ENCODE data around the gene NEK4. TPM values are rescaled to one million over a fixed set of nuclear protein-coding genes. Genes with fewer than 3 reads are reported as not detected.

NEK4 gene
- total and polyA plus RNA-seq, 2 of the 13 experiments (the other 11 are each of a cell fraction or from before 2014, with no cell fraction given), result 16.5 to 38.0 TPM

DNA sequence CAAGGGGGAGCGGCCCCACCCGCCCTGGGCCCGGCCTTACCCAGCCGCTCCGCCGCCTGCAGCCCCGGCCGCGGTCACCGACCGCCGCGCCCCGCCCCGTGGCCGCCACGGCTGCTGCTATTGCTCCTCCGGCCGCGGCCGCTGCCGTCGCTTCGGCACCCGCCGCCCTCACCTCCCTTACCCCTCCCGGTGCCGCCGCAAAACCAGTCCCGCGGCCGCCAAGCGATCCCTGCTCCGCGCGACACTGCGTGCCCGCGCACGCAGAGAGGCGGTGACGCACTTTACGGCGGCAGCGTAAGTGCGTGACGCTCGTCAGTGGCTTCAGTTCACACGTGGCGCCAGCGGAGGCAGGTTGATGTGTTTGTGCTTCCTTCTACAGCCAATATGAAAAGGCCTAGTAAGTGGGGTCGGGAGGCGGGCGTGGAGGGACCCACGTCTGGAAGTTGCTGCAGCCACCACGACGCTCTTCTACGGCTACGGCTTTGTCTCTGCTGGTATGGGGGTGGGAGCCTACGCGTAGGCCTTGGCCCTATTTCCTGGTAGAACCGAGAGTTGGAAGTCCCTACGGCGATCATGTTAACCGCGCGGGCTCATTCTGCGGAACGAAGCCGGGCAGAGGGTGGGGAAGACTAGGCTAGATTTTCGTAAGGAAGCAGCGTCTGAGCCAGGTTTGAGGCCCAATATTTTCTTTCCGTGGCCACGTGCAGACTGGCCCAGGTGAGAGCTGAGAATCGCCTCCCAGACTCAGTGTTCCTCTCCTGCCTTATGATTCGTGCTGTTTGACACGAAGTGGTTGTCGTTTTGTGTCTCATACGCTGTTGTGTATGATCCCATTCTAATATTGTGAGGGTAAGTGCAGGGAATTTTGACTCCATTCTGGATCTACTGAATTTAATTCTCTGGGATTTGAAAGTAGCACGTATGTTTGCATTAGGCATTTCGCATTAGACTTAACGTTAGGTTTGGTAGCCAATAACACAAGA lies 84.7 kb downstream of the NEK4 start, which contains the start of the genes GNL3 and PBRM1 (continued):
- TF ChIP-seq, protein P1, sequence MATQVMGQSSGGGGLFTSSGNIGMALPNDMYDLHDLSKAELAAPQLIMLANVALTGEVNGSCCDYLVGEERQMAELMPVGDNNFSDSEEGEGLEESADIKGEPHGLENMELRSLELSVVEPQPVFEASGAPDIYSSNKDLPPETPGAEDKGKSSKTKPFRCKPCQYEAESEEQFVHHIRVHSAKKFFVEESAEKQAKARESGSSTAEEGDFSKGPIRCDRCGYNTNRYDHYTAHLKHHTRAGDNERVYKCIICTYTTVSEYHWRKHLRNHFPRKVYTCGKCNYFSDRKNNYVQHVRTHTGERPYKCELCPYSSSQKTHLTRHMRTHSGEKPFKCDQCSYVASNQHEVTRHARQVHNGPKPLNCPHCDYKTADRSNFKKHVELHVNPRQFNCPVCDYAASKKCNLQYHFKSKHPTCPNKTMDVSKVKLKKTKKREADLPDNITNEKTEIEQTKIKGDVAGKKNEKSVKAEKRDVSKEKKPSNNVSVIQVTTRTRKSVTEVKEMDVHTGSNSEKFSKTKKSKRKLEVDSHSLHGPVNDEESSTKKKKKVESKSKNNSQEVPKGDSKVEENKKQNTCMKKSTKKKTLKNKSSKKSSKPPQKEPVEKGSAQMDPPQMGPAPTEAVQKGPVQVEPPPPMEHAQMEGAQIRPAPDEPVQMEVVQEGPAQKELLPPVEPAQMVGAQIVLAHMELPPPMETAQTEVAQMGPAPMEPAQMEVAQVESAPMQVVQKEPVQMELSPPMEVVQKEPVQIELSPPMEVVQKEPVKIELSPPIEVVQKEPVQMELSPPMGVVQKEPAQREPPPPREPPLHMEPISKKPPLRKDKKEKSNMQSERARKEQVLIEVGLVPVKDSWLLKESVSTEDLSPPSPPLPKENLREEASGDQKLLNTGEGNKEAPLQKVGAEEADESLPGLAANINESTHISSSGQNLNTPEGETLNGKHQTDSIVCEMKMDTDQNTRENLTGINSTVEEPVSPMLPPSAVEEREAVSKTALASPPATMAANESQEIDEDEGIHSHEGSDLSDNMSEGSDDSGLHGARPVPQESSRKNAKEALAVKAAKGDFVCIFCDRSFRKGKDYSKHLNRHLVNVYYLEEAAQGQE (IDR thresholded peaks at IDR 0.05; ENCODE audit: borderline replicate concordance in 1 of 2, low read depth in 1 of 2, low read length in 2 of 2), result peak in 1 of 2 experiments; percentile 73; a peak in 1 of 4 replicates
- peak; percentile 99 for TF ChIP-seq HNRNPLL (IDR thresholded peaks at IDR 0.05; ENCODE audit: low read depth, low read length, poor library complexity, severe bottlenecking)
- peak; percentile 54; the same call in 1 of the 2 replicates for TF ChIP-seq SP5 (CRISPR knock-in tag; IDR thresholded peaks at IDR 0.05; ENCODE audit: borderline replicate concordance, low read depth)
- no peak for TF ChIP-seq ZNF839 (CRISPR knock-in tag; IDR thresholded peaks at IDR 0.05; ENCODE audit: borderline replicate concordance)
- TF ChIP-seq ZNF468 (CRISPR knock-in tag; IDR thresholded peaks at IDR 0.05), result peak; percentile 87; the same call in 1 of the 2 replicates
- TF ChIP-seq, protein P2, sequence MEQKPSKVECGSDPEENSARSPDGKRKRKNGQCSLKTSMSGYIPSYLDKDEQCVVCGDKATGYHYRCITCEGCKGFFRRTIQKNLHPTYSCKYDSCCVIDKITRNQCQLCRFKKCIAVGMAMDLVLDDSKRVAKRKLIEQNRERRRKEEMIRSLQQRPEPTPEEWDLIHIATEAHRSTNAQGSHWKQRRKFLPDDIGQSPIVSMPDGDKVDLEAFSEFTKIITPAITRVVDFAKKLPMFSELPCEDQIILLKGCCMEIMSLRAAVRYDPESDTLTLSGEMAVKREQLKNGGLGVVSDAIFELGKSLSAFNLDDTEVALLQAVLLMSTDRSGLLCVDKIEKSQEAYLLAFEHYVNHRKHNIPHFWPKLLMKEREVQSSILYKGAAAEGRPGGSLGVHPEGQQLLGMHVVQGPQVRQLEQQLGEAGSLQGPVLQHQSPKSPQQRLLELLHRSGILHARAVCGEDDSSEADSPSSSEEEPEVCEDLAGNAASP (CRISPR knock-in tag; IDR thresholded peaks at IDR 0.05; ENCODE audit: borderline replicate concordance), result peak; percentile 3; the same call in 1 of the 2 replicates
- TF ChIP-seq ZNF614 (CRISPR knock-in tag; IDR thresholded peaks at IDR 0.05; ENCODE audit: borderline replicate concordance), result peak; percentile 26; the same call in 1 of the 2 replicates
- TF ChIP-seq SMAD3 (CRISPR knock-in tag; IDR thresholded peaks at IDR 0.05), result peak; percentile 72
- peak; percentile 49; the same call in 1 of the 2 replicates for TF ChIP-seq ZNF616 (CRISPR knock-in tag; IDR thresholded peaks at IDR 0.05; ENCODE audit: low read depth)
- TF ChIP-seq KLF12 (CRISPR knock-in tag; IDR thresholded peaks at IDR 0.05; ENCODE audit: borderline replicate concordance), result peak; percentile 63
- TF ChIP-seq THAP11 (CRISPR knock-in tag; IDR thresholded peaks at IDR 0.05), result peak; percentile 94
- TF ChIP-seq, protein P3, sequence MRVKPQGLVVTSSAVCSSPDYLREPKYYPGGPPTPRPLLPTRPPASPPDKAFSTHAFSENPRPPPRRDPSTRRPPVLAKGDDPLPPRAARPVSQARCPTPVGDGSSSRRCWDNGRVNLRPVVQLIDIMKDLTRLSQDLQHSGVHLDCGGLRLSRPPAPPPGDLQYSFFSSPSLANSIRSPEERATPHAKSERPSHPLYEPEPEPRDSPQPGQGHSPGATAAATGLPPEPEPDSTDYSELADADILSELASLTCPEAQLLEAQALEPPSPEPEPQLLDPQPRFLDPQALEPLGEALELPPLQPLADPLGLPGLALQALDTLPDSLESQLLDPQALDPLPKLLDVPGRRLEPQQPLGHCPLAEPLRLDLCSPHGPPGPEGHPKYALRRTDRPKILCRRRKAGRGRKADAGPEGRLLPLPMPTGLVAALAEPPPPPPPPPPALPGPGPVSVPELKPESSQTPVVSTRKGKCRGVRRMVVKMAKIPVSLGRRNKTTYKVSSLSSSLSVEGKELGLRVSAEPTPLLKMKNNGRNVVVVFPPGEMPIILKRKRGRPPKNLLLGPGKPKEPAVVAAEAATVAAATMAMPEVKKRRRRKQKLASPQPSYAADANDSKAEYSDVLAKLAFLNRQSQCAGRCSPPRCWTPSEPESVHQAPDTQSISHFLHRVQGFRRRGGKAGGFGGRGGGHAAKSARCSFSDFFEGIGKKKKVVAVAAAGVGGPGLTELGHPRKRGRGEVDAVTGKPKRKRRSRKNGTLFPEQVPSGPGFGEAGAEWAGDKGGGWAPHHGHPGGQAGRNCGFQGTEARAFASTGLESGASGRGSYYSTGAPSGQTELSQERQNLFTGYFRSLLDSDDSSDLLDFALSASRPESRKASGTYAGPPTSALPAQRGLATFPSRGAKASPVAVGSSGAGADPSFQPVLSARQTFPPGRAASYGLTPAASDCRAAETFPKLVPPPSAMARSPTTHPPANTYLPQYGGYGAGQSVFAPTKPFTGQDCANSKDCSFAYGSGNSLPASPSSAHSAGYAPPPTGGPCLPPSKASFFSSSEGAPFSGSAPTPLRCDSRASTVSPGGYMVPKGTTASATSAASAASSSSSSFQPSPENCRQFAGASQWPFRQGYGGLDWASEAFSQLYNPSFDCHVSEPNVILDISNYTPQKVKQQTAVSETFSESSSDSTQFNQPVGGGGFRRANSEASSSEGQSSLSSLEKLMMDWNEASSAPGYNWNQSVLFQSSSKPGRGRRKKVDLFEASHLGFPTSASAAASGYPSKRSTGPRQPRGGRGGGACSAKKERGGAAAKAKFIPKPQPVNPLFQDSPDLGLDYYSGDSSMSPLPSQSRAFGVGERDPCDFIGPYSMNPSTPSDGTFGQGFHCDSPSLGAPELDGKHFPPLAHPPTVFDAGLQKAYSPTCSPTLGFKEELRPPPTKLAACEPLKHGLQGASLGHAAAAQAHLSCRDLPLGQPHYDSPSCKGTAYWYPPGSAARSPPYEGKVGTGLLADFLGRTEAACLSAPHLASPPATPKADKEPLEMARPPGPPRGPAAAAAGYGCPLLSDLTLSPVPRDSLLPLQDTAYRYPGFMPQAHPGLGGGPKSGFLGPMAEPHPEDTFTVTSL (CRISPR knock-in tag; IDR thresholded peaks at IDR 0.05; ENCODE audit: borderline replicate concordance), result 0 out of 2 replicates have a peak, but pooled peaks have one; percentile 50
- TF ChIP-seq ZNF30 (CRISPR knock-in tag; IDR thresholded peaks at IDR 0.05), result no peak
- TF ChIP-seq, protein P4, sequence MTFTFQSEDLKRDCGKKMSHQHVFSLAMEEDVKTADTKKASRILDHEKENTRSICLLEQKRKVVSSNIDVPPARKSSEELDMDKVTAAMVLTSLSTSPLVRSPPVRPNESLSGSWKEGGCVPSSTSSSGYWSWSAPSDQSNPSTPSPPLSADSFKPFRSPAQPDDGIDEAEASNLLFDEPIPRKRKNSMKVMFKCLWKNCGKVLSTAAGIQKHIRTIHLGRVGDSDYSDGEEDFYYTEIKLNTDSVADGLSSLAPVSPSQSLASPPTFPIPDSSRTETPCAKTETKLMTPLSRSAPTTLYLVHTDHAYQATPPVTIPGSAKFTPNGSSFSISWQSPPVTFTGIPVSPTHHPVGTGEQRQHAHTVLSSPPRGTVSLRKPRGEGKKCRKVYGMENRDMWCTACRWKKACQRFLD (CRISPR knock-in tag; IDR thresholded peaks at IDR 0.05; ENCODE audit: borderline replicate concordance), result no peak

Data from HepG2 (cell line).